Right lobe of liver (tissue), 6 donors: ENCODE data around the gene DNAJC27. TPM values are rescaled to one million over a fixed set of nuclear protein-coding genes. Genes with fewer than 3 reads are reported as not detected.

ENCODE experiments used
- ATAC-seq, 4 donors: fragments of 200-7000 bp; cut with Tn5 transposase; one replicate each; pipeline ENCODE4 v1.9.1; 2020; ENCODE audit warnings: mild to moderate bottlenecking in 4 of 4, moderate library complexity in 4 of 4
- DNase-seq, 3 donors: peaks; one replicate each; pipeline ENCODE4 v3.0.0-alpha.2; 2020
- H3K27ac ChIP-seq, 3 donors: fragments of 200-600 bp; one replicate each; pipeline ENCODE4 v1.8.0; 2022
- H3K27me3 ChIP-seq, 2 donors: fragments of 200-600 bp; one replicate each; pipeline ENCODE4 v1.8.0; 2022
- H3K36me3 ChIP-seq, 4 donors: fragments of 200-600 bp; sonication (generic) in 1 of 4; one replicate each; pipeline versions ENCODE4 v1.5.1 to v1.8.0; 2017 to 2022; ENCODE audit warnings: control low read depth in 1 of 4
- H3K4me1 ChIP-seq, 4 donors: fragments of 200-600 bp; sonication (generic) in 1 of 4; one replicate each; pipeline versions ENCODE4 v1.5.1 to v1.8.0; 2017 to 2022; ENCODE audit warnings: control low read depth in 1 of 4
- H3K4me3 ChIP-seq, 3 donors: fragments of 200-600 bp; one replicate each; pipeline ENCODE4 v1.8.0; 2022
- H3K9me3 ChIP-seq, 4 donors: fragments of 200-600 bp; sonication (generic) in 1 of 4; one replicate each; pipeline versions ENCODE4 v1.5.1 to v1.8.0; 2017 to 2022; ENCODE audit warnings: control low read depth in 1 of 4
- CTCF ChIP-seq, 4 donors: fragments of 200-600 bp in 3 of 4; fragments of 450-650 bp in 1 of 4; IDR thresholded peaks; one replicate each; pipeline versions ENCODE4 v1.5.1 to v1.8.0; 2016 to 2022; ENCODE audit warnings: antibody characterized with exemption in 4 of 4, mild to moderate bottlenecking in 2 of 4
- POLR2A ChIP-seq: fragments of 450-650 bp; IDR thresholded peaks from one replicate; pipeline ENCODE4 v1.6.1; 2017; ENCODE audit warnings: antibody characterized with exemption, mild to moderate bottlenecking
- WGBS: methylation state at CpG from one replicate; pipeline ENCODE4 v1.1.6; 2018; ENCODE audit warnings: low coverage, low lambda C conversion rate; ENCODE audit not compliant: insufficient coverage; ENCODE audit errors: missing lambda C conversion rate; 5-methylcytosine and 5-hydroxymethylcytosine counted together
- intact Hi-C, 2 donors: fragments of 100-400 bp; cut with DNase I; formaldehyde crosslinking; loops; one replicate each; pipeline versions ENCODE4 v1.11.2 to v1.14.1; 2022
- total RNA-seq, 6 experiments: library from RNA; depleted of rRNA in 2 of 6; stranded (reverse); fragments of >200 nt in 2 of 6; fragmentation: NEBNext Ultra II Directional in 3 of 6; extraction: Animal tissue kit (Norgen Biotek cat#: 25700) in 3 of 6; gene quantifications; one replicate each; pipeline versions ENCODE4 v1.1.0 to v1.2.4, GENCODE V29; 2016 to 2023
- donor health status: DM: no; HTN: yes; CAD: no.
- donor health status: DM: no; HTN: no; CAD: no.
- donor health status: DM: no; HTN: no; CAD: no.
- donor health status: DM: no; HTN: yes; CAD: no.
- donor health status: DM: no; HTN: yes; CAD: no.

DNAJC27 gene
- total RNA-seq, 6 experiments from 2014 or later: 1.1 to 2.1 (median 1.7) TPM

- H3K9me3 ChIP-seq: no peaks in the 10 kb centered on the region
- H3K4me1 ChIP-seq: no peaks in the 10 kb centered on the region
- 67% methylated on average over 7 of the region's 8 CpGs for WGBS
- no peak overlapping the region for H3K4me3 ChIP-seq
- DNase-seq (no peak), ATAC-seq (no peak)
- no peaks in the 10 kb centered on the region for H3K36me3 ChIP-seq
- no peak for TF ChIP-seq CTCF (IDR thresholded peaks at IDR 0.05)
- no peak for TF ChIP-seq POLR2A
- no peak overlapping the region for H3K27ac ChIP-seq
- no peaks in the 10 kb centered on the region for H3K27me3 ChIP-seq
- intact Hi-C loops: no loop called here
These were observed 63.3 kb downstream of the DNAJC27 start for GRCh38 chr2:24908461-24908901.

GRCh38 chr2:24907116-24907515 is 64.6 kb downstream of the DNAJC27 start:
- TF ChIP-seq CTCF (IDR thresholded peaks at IDR 0.05) (no peak), POLR2A (no peak)
- H3K9me3 ChIP-seq: no peaks in the 10 kb centered on the region
- H3K4me3 ChIP-seq: no peak overlapping the region
- DNase-seq (no peak), ATAC-seq (no peak)
- 51% methylated on average over 5 of the region's 5 CpGs for WGBS
- no peak overlapping the region for H3K27ac ChIP-seq
- no peaks in the 10 kb centered on the region for H3K36me3 ChIP-seq
- intact Hi-C loops: no loop called here
- no peaks in the 10 kb centered on the region for H3K4me1 ChIP-seq
- no peaks in the 10 kb centered on the region for H3K27me3 ChIP-seq

- no peaks in the 10 kb centered on the region for H3K4me1 ChIP-seq
- WGBS: 85% methylated on average over 4 of the region's 6 CpGs
These were observed 65.3 kb downstream of the DNAJC27 start for GRCh38 chr2:24906466-24906865.

GRCh38 chr2:24903161-24904103 is 68.3 kb downstream of the DNAJC27 start:
- 77% methylated on average over 14 of the region's 23 CpGs for WGBS

More at GRCh38 chr2:24906466-24906865, 65.3 kb downstream of the DNAJC27 start:
- no peaks in the 10 kb centered on the region for H3K27me3 ChIP-seq
- TF ChIP-seq POLR2A (no peak), CTCF (IDR thresholded peaks at IDR 0.05) (no peak)
- intact Hi-C loops: no loop called here
- ATAC-seq: no peak
- no peaks in the 10 kb centered on the region for H3K9me3 ChIP-seq
- no peaks in the 10 kb centered on the region for H3K36me3 ChIP-seq
- no peak for DNase-seq
- no peak overlapping the region for H3K4me3 ChIP-seq
- no peak overlapping the region for H3K27ac ChIP-seq

More at GRCh38 chr2:24903161-24904103, 68.3 kb downstream of the DNAJC27 start:
- H3K4me3 ChIP-seq: no peak overlapping the region
- no peaks in the 10 kb centered on the region for H3K27me3 ChIP-seq
- H3K9me3 ChIP-seq: no peaks in the 10 kb centered on the region
- H3K4me1 ChIP-seq: no peaks in the 10 kb centered on the region
- intact Hi-C loops: no loop called here
- H3K36me3 ChIP-seq: no peaks in the 10 kb centered on the region
- TF ChIP-seq POLR2A (no peak), CTCF (IDR thresholded peaks at IDR 0.05) (no peak)
- no peak for DNase-seq
- ATAC-seq: no peak
- no peak overlapping the region for H3K27ac ChIP-seq
